HL-60/S4 treated with phorbol 12-myristate 13-acetate at 8.2 ng/mL for 4 days and 3 days (cell line): Measurements from ENCODE around the gene P3H2.

Experiments
- in situ Hi-C: fragments of 300-500 bp; cut with MboI; formaldehyde crosslinking; loops from 2 replicates; pipeline ENCODE4 v1.15.0; 2022; ENCODE audit warnings: low sequenced_read_pairs

P3H2 gene

DNA sequence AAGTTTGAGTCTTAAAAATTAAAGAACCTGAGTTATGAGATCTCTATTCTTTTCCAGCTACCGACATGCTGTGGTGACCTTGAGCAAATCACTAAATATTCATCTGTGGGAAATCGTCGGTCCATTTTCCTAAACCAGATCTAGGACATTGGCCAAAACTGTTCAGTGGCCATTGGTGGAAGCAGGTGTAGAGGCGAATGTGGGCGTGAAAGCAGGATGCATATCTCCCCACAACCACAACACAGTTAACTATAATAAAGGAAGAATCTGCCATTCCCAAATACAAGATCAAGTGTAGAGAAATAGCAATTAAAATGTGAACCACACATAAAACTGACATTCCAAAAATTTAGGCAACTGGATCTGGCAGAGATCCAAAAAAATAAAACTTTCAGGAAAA, 129.9 kb downstream of the P3H2 start:
- in situ Hi-C loops: no loop called here

DNA sequence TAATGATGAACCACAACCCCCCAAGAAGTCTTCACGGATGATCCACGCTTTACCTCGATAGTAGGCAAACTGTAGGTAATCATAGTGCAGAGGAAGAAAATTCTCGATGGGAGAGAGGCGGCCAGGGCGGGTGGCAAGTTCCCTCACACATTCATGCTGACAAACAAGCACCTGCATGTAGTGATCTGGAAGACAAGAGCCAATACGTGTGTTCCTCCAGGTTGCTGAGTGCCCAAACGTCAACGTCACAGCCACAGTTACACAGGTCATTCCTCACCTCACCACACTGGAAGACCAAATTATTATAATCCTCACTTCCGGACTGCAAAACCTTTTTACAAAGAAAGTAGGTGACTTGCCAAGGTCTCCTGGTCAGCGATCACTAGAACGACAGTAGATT, 131.8 kb downstream of the P3H2 start:
- in situ Hi-C loops: no loop called here

DNA sequence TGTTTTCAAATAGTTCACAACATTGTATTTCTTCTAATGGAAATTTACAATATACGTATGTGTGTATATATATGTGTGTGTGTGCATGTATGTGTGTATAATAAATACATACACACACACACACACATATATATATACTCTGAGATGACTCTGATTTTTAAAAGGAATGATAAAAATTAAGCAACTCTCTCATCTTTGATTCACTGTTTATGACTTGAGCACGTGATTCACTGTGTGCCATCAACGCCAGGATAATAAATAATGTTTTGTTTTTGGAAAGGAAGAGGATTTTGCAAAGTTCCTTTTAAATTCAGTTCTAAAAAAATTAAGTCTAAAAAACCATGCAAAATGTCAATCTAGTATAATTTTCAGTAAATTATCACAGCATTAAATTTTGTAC, 132.4 kb downstream of the P3H2 start:
- in situ Hi-C loops: no loop called here

DNA sequence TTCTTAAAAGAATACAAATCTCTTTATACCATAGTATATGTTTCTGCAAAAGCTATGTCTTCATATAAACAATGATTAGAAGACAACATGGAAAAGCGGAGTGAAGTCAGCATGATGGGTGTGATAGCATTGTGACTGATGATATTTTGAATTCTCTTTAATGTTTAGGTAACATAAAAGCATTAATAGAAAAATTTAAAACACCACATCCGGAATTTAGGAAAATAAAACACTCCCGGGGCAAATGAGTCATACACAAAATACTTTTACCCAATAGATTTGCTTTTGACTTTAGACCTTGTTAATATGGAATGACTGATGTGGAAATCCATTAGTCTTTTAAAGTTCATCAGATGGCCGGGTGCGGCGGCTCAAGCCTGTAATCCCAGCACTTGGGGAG, 134.7 kb downstream of the P3H2 start:
- in situ Hi-C loops: no loop called here

DNA sequence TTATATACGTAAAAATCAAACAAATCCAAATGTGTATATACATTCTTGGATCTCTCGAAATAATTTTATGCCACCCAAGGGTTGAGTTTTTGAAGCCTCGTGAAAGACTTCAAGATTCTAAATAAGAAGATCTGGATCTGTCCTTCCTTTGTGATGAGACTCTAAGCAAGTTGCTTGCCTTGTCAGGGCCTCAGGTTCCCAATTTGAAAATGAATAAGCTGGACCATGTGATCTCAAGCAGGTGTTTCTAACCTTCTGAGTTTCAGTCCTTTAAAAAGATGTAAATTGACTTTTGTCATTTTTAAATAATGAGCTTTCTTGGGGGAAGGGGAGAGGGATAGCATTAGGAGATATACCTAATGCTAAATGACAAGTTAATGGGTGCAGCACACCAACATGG, 137.1 kb downstream of the P3H2 start:
- in situ Hi-C loops: no loop called here

DNA sequence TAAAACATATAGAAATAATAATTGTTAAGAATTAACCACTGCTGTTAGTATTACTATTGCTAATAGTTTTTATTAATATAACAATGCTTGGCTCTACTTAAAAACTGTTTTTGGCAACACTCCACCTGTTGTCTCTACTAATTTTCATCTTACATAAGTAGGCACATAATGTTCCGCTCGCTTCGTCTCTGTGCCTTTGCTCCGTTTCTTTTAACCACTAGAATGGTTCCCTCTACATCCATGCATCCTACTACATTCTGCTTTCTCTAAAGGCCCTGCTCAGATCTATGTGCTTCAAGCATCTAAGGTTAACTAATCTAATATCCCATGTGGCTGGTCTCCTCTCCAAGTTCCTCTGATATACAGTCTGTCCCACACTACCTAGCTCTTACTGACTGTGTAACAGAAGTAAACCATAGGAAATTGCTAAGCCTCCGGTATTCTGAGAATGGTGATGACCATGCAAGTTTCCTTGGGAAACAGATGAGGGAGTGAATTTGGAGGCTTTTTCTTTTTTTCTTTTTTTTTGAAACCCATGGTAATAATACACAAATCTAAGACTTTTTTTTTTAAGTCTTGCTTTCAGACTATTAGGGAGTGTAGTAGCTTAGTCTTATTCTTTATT, 138.3 kb downstream of the P3H2 start:
- in situ Hi-C loops: no loop called here

DNA sequence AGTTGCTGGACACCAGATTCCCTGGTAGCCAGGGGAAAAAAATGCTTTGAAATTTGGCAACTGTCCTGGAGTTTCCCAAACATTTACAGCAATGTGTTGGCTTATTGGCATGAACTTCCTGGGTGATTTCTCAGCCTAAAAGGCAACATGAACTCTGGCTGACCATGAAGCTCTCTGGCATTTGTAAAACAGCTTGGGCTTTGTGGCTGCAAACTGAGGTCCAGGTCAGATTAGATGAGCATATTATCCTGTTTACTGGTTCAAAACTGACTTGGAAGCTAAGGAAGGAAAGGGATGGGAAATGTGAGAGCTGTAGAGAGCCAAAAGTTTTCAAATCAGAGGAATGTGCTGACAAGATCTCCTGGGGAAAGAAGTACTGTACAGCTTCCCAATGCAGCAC, 139.0 kb downstream of the P3H2 start:
- in situ Hi-C loops: no loop called here

DNA sequence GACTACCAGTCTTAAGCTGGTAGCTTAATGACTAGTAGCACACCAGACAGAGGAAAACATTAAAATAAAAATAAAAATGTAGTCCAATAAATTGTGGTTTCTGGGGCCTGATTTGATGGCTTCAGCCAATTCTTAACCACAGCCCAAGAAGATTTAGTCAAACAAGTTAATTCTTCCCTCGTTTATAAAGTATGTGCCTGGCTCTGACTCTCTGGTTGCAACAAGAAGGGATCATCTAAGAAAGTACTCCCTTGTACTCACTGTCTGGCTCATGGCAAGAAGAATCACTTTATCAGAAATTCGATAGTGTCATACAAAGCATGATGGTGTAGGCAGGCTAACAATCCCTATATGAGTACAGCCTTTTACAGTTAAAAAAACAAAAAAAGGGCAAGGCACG, 141.9 kb downstream of the P3H2 start:
- in situ Hi-C loops: no loop called here

DNA sequence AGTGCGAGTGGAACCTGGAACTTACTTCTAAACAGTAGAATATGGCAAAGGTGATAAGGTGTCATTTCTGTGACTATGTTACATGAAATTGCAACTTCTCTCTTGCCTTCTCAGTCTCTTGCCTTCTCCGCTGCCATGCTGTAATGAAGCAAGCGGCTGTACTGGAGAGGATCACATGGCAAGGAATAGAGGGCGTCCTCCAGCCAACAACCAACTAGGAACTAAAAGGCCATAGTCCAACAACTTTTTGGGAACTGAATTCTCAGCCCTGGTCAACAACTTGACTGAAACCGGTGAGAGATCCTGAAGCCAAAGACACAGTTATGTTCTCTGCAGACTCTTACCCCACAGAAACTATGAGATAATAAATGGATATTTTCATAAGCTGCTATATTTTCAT, 143.5 kb downstream of the P3H2 start:
- in situ Hi-C loops: no loop called here

DNA sequence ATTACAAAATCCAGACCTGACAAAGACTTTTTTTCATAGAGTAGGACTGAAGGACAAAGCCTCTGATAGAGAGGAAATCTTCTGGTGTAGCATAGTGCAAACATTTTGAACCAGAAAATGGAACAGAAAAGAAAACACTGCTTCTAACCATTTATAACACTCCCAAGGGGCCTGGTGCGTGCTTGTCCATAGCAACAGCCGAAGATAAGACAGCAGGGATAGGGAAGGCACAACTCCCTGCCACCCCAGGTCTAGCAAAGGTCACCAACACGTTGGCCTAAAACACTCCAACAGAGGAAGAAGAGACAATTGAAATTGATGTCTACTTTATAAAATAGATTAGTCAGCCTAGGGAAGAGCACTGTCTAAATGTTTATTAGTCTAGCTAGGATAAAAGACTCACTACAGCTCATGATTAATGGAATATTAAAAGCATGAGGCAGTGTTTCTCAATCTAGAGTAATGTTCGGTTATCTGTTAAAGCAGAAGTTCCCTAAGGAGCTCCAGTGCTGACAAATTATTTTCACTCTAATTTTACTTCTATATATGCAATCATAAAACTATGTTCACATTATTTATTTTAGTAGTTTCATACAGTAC, 145.2 kb downstream of the P3H2 start:
- in situ Hi-C loops: no loop called here

DNA sequence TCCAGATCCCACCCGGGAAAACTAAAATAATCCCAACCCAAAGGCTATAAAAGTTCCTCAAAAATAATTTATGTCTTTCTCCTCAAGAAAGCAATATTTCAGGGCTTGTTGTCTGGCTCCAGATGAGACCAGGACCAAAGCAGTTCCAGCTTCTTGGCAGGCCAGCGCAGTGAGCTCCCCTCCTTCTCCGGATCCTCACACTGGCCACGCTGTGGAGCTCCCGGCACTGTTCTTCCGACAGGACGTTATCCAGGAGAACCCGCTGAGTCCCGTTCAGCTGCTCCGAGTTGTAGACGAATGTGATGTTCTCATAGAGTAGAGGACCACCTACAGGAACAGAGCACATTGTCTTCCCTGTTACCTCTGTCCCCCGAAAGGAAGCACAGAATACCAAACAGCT, 146.3 kb downstream of the P3H2 start:
- in situ Hi-C loops: loop anchor here (25.0 kb wide), 2 partner anchors 213 to 438 kb away; no protein-coding TSS in a partner anchor

DNA sequence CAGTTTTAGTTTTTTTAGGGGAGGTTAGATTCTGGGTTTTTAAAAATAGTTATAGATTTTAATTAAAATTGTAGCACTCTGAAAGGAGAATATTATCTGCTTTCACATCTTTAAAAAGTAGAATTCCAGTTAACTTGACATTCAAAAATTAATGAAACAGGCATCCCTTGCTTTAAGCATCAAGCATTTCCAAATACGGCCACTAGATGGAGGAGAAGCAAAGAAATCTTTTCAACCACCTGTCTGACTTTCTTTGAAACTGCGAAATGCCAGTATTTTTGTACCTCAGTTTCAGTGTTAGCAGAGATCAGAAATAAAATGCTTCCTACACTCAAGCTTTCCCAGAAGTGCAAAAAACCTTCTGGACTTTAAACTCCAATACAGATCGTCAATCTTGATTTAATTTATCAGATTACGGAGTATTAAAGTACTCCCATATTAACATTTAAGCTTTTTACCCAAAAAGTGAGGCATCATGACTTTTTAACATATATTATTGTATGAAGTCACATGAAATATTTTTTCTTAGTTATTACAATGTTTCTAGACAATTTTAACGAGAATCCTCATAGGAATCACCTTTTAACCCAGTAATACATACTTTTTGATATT, 153.3 kb downstream of the P3H2 start:
- in situ Hi-C loops: loop anchor here (10.0 to 25.0 kb wide), 3 partner anchors 220 to 445 kb away; partner anchors contain the start of gene CLDN1

DNA sequence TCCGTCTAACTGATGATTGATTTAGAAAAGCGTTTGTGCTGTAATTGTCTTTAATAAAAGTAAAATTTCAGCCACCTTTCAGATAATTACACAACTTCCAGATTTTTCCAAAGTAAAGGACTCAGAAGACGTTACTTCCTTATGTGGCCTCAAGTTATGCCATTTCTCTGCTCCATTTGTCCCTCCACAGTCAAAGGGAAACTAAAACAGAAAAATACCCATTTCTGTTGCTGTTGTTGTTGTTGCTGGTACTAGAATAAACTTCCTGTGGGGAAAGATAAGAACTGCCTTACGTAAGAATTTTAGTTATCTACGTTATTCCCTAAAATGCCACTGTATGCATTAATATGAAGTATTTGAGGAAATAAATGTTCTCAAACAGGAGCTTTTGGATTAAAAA, 153.9 kb downstream of the P3H2 start:
- in situ Hi-C loops: loop anchor here (10.0 to 25.0 kb wide), 3 partner anchors 220 to 445 kb away; partner anchors contain the start of gene CLDN1

DNA sequence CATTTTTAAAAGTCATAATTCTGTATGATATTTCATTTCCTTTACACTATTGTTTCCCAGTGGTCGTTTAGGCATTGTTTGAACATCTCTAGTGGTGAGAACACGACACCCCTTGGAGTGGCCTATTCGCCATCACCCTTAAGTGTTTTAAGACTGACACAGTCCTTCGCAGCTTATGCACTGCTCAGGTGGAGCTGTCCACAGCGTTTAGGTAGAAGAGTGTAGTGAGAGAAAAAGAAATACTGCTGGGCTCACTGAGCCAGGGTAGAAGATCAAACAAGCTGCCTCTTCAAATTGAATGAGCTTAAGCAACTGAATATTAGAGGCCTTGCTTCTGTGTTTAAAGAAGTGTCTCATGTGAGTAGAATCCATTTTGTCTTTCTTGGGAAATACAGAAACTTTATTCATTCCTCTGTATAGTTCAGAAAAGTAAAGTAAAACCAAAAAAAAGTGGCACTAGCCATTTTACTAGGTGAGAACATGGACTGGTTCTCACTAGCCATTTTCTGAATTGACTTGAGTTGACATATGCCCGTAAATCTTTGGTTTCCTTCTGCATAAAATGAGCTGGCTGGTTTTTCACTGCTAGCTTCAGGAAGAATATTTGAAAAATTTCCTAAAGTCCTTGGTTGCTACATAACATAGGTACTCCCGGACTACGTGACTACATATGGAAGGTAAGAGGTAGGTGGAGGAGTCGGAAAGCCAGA, 155.9 kb downstream of the P3H2 start:
- in situ Hi-C loops: loop anchor here (10.0 to 25.0 kb wide), 3 partner anchors 223 to 448 kb away; partner anchors contain the start of gene CLDN1

DNA sequence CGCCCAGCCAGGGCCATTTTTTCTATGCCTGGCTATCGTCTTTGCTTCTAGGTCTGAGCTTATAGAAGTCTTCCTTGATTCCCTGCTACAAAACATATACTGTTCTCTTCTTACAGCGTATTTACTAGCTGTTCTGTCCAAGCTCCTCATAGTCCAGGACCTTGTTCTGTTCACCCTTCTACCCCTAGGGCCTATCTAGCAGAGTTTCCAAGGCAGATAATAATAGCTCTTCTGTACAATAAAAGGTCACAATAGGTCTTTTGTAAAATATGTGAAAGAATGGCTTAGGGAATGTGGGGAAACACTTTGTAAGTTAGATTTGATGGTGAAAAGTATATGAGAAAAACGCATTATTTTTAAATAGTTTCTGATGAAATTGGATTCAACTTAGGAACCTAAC, 158.2 kb downstream of the P3H2 start:
- in situ Hi-C loops: loop anchor here (10.0 to 25.0 kb wide), 3 partner anchors 225 to 450 kb away; partner anchors contain the start of gene CLDN1

DNA sequence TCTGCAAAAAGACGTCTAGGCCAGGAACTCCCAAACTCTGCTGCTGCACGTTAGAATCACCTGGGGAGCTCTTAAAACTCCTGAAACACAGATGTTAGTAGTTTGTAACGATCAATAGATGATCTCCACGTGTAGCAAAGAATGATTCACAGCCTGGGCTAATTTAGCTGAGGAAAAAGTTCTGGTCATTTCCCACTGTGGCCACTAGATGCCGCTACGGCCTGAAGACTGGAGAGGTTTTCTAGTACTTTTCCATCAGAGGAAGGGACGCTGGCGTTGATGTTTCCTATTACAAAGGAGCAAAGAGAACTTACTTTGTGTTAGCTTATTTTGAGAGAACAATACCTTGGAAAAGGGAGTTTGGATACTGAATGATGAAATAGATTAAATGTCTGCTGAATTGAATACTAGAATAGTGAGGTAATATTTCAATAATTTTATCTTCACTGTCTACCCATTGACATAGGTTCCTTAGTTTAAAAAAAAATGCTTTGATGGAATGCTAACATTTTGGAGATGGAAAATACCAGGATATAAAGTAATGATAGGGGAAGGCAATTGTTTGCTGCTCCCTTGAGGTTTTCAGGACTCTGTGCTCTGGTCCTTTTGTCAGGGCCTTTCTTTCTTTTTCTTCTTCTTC, 159.1 kb downstream of the P3H2 start:
- in situ Hi-C loops: loop anchor here (10.0 to 25.0 kb wide), 3 partner anchors 226 to 451 kb away; partner anchors contain the start of gene CLDN1

DNA sequence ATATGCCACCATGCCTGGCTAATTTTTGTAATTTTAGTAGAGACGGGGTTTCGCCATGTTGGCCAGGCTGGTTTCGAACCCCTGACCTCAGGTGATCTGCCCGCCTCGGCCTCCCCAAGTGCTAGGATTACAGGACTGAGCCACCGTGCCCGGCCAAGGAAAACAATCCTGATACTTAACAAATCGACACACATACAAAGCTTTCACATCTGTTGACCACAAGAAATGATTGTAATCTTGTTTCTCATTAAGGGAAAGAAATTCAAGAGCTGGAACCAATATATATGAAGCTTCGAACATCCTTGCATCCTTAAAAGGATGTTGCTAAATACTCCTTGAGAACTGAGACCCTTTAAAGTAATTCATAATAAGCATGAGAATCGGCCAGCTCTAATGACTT, 159.6 kb downstream of the P3H2 start:
- in situ Hi-C loops: loop anchor here (10.0 to 25.0 kb wide), 3 partner anchors 226 to 451 kb away; partner anchors contain the start of gene CLDN1

DNA sequence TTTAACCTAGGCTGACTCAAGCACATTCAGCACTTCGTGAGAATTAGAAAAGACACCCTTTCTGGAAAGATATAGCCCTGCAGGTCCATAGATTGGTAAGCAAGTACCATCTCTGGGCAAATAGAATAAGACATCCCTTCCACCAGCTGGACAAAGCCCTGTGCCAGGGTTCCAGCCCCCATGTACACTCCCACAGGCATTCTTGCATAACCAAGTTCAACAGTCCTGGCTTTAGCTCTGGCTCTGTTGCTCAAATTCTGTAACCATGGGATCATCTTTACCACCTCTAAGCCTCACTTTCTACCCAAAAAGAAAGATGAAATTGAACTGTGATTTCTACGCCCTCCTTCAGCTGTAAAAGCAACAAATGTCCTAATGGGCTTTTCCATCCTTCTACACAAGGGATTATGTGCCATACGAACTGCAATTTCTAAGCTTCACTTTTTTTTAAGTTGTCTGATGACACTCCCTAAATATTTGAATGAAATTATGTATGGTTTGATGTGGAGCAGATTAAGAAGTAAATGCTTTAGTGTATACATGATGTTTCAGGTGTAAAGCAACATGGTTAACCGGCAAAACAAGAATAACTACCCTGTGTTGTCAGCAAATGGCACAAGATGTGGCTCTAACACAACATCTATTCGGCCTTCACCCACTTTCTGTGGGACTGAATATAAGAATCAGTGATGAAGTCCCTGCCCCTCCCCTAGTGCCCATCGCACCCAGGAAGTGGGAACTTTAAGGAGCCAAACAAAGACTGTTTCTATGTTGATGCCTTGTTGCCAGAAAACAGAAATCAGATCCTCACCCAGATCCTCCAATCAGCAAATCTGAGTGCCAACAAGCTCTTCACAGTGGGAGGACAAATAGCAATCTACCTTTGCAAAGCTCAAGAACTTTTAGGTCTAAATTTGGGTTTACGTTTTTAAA, 165.7 kb downstream of the P3H2 start:
- in situ Hi-C loops: loop anchor here (25.0 kb wide), 2 partner anchors 232 to 457 kb away; no protein-coding TSS in a partner anchor

DNA sequence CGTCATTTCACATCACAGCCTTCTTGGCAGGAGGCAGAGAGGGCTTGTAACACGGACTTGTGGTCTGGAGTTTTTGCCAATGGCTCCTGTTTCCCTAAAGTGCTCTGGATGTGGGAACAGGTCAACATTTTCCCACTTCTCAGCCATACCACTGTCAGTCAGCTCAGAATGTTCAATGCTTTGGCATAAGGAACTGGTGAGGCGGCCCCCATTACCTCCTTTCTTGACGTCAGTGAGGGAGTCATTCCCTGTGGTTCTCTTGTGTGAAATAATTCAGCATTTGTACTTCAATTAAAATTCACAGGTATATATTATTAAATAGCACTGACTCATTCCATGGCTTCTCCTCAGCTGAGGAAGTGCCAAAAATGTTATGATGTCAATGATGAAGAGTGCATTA, 167.1 kb downstream of the P3H2 start:
- in situ Hi-C loops: loop anchor here (25.0 kb wide), 2 partner anchors 234 to 459 kb away; no protein-coding TSS in a partner anchor

DNA sequence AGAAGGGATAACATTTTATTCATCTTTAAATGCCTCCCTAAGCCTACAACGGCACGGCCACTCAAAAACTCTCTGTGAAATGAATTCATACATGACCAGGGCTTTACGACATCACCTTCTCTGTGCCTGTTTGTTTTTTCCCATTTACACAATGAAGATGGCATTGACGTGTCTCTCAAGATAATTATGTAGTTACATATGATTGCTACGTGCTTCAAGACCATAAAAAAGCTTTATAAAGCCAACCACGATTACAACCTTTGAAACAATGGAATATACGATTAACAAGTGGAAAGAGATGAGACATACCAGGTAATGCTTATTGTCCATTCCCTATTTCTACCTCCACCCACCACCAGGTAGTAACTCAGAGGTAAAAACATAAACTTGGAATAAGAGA, 168.4 kb downstream of the P3H2 start:
- in situ Hi-C loops: loop anchor here (25.0 kb wide), 2 partner anchors 235 to 460 kb away; no protein-coding TSS in a partner anchor
